SK-N-SH (cell line): ENCODE measurements around the gene ABCA6.

Experiments
- CTCF ChIP-seq: fragments of 200-600 bp; sonication (generic); IDR thresholded peaks from 2 replicates; pipeline ENCODE4 v1.6.1; 2017; ENCODE audit warnings: antibody characterized with exemption, mild to moderate bottlenecking, moderate library complexity
- IRF3 ChIP-seq: fragments of 150-350 bp; IDR thresholded peaks from 2 replicates; pipeline ENCODE4 v1.6.1; 2016; ENCODE audit warnings: mild to moderate bottlenecking, low read depth, low read length
- NFIC ChIP-seq: IDR thresholded peaks from 2 replicates; pipeline ENCODE4 v1.4.0; 2012; ENCODE audit warnings: borderline replicate concordance
- PBX3 ChIP-seq: IDR thresholded peaks from 2 replicates; pipeline ENCODE4; 2012
- POLR2AphosphoS5 ChIP-seq: IDR thresholded peaks from 2 replicates; pipeline ENCODE4 v1.6.1; 2012; ENCODE audit warnings: low read depth, low read length
- RAD21 ChIP-seq: IDR thresholded peaks from 2 replicates; pipeline ENCODE4 v1.6.1; 2012; ENCODE audit warnings: mild to moderate bottlenecking, low read length
- SIN3A ChIP-seq: IDR thresholded peaks from 2 replicates; pipeline ENCODE4 v1.6.1; 2012; ENCODE audit warnings: low read depth, mild to moderate bottlenecking, low read length, moderate library complexity, borderline replicate concordance
- TCF12 ChIP-seq: IDR thresholded peaks from 2 replicates; pipeline ENCODE4 v1.4.0; 2012
- USF1 ChIP-seq: IDR thresholded peaks from 2 replicates; pipeline ENCODE4 v1.4.0; 2012; ENCODE audit warnings: low read depth, borderline replicate concordance
- YY1 ChIP-seq: IDR thresholded peaks from 2 replicates; pipeline ENCODE4 v1.4.0; 2012; ENCODE audit warnings: low read depth, mild to moderate bottlenecking
- ZBTB33 ChIP-seq: IDR thresholded peaks from 2 replicates; pipeline ENCODE4 v1.4.0; 2012; ENCODE audit warnings: low read depth, borderline replicate concordance

GRCh38 chr17:69050999-69051775 lies 90.5 kb downstream of the ABCA6 start:
- TF ChIP-seq ZBTB33 (no peak), RAD21 (no peak), POLR2AphosphoS5 (no peak), USF1 (no peak), CTCF (no peak), NFIC (no peak), PBX3 (no peak), TCF12 (no peak), YY1 (no peak), IRF3 (no peak), SIN3A (no peak)
